Effector CD4-positive, alpha-beta T cell (primary cell): Measurements from ENCODE around the gene PPP2R3A.
"Not testable (repeated sequence)": the region's sequence is repeated elsewhere in the genome, so short reads cannot be mapped to it uniquely, and the experiment has no call there.

Experiments used
- DNase-seq: peaks from one replicate; pipeline ENCODE4 v3.0.0-alpha.2; 2020

PPP2R3A gene

GRCh38 chr3:136105044-136105443, 139.5 kb downstream of the PPP2R3A start:
- DNase-seq, result no peak

- no peak for DNase-seq
Measured at GRCh38 chr3:136106101-136106500, 140.6 kb downstream of the PPP2R3A start.

- no peak for DNase-seq
Measured at GRCh38 chr3:136109499-136109898, 144.0 kb downstream of the PPP2R3A start.

- no peak for DNase-seq
Measured at GRCh38 chr3:136110481-136110880, 145.0 kb downstream of the PPP2R3A start.

GRCh38 chr3:136114421-136114820, 148.9 kb downstream of the PPP2R3A start:
- no peak for DNase-seq

GRCh38 chr3:136119332-136119731, 153.8 kb downstream of the PPP2R3A start:
- not testable (repeated sequence) for DNase-seq

GRCh38 chr3:136119783-136120182, 154.3 kb downstream of the PPP2R3A start:
- DNase-seq, result not testable (repeated sequence)

DNA sequence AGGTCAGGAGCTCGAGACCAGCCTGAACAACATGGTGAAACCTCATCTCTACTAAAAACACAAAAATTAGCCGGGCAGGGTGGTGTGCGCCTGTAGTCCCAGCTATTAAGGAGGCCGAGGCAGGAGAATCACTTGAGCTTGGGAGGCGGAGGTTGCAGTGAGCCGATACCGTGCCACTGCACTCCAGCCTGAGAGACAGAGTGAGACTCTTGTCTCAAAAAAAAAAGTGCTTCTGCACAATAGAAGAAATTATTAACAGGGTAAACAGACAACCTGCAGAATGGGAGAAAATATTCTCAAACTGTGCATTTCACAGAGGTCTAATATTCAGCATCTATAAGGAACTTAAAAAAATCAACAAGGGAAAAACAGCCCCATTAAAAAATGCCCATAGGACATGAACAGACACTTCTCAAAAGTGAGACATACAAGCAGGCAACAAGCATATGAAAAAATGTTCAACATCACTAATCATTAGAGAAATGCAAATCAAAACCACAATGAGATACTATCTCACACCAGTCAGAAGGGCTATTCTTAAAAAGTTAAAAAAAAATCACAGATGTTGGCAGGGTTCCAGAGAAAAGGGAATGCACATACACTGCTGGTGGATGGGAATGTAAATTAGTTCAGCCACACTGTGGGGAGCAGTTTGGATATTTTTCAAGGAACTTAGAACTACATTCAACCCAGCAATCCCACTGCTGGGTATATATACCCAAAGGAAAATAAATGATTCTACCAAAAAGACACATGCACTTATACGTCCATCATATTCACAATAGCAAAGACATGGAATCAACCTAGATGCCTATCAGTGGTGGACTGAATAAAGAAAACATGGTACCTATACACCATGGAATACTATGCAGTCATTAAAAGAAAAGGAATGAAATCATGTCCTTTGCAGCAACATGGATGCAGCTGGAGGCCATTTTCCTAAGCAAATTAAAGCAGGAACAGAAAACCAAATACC, 155.1 kb downstream of the PPP2R3A start:
- DNase-seq, result no peak

- no peak for DNase-seq
Measured at GRCh38 chr3:136122006-136122405, 156.5 kb downstream of the PPP2R3A start.

- DNase-seq, result not testable (repeated sequence)
Measured at GRCh38 chr3:136131647-136132046, 166.1 kb downstream of the PPP2R3A start.

DNA sequence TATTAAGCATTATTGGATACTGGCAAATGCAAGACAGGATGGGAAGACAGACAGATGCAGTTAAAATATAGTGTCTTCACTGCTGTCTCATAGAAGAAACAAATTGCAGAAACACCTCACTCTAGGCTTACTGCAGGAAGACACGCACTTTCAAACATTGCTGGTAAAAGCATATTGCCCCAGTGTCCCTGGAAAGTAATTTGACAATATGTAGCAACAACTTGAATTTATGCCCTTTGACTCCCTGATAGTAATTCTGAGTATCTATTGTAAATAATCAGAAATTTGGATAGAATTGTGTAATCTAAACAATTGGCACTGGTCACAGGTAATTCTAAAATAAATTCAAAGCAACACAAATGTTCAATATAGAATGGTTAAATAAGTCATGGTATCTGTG, 168.6 kb downstream of the PPP2R3A start:
- DNase-seq, result no peak

GRCh38 chr3:136135039-136135802, 169.7 kb downstream of the PPP2R3A start:
- no peak for DNase-seq

- no peak for DNase-seq
Measured at GRCh38 chr3:136136454-136136853, 170.9 kb downstream of the PPP2R3A start.

DNA sequence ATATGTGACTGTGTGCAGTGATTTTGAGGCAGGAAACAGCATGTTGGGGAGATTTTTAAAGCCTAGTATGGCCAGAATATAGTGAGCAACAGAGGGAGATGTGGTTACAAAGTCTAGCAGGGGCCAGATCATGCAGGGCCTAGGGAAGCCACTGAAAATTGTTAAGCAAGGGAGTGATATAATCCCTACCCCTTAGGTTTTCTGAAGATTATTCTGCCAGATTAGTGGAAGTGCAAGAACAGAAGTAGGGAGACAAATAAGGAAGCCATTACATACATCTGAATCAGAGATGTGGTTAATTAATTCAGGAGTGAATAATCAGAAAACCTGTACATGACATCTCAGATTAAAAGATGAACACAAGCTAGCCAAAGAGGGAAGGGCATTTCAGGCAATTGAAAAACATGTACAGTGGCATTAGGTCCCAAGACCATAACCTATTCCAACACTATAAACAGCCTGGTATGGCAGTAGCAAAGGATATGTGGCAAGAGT, 175.8 kb downstream of the PPP2R3A start:
- no peak for DNase-seq

DNA sequence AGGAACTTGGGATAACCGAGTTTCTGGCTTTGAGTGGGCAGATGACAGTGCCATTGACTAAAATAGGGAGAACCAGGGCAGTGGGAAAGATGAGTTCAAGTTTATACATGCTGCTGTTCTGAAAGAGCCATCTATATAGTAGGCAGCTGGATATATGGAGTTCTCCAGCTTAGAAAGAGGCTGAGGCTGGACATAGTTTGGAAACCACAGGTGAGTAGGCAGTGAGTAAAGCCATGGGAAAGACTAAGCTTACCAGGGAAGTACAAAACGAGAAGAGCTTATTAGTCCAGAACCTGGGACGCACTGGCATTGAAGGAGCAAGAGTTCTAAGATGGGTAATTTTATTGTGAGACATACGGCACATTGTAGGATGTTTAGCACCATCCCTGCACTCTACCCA, 176.4 kb downstream of the PPP2R3A start:
- no peak for DNase-seq

DNA sequence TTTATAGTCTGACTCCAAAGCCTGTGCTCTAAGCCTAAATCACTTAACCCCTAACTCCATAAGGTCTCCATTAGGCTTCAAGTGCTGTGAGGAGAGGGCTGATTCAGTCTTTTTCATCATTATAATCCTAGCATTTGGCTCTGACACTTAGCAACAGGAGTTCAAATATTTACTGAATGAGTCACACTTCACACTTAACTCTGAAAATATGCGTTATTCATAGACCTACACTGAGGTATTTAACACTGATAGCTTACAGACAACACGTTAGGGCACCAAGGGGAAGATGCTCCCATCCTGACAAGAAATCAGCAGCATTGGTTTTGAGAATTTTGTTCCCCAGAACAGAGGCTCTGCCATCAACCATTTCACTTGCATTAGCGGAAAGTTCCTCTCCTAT, 177.1 kb downstream of the PPP2R3A start:
- no peak for DNase-seq

DNA sequence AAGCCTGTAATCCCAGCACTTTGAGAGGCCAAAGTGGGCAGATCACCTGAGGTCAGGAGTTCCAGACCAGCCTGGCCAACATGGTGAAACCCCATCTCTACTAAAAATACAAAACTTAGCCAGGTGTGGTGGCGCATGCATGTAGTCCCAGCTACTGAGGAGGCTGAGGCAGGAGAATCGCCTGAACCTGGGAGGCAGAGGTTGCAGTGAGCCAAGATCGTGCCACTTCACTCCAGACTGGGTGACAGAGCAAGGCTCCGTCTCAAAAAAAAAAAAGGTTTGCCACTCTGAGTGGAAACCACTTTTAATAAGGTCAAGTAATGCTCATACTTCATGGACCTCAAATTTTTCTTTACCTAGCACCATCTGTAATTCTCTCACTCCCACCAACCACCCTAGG, 178.9 kb downstream of the PPP2R3A start:
- not testable (repeated sequence) for DNase-seq

GRCh38 chr3:136146981-136147729, 181.6 kb downstream of the PPP2R3A start:
- DNase-seq, result no peak

DNA sequence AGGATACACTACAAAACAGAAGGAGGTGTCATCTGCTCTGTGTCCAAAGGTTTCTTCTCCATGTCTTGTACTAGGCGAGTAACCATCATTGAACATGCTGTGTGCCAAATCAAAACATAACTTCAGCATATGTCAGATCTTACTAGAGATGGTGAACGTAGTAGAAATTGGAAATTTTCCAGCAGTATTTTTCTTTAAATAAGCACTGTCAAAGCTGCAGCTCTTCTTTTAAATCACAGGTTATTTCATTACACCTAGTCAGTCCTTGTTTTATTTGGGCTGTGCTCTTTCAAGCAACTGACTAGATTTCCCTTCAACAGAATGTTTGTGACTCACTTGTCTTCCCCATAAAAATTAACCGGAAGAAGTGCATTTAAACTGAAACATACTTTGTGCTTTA, 184.1 kb downstream of the PPP2R3A start:
- DNase-seq, result no peak

DNA sequence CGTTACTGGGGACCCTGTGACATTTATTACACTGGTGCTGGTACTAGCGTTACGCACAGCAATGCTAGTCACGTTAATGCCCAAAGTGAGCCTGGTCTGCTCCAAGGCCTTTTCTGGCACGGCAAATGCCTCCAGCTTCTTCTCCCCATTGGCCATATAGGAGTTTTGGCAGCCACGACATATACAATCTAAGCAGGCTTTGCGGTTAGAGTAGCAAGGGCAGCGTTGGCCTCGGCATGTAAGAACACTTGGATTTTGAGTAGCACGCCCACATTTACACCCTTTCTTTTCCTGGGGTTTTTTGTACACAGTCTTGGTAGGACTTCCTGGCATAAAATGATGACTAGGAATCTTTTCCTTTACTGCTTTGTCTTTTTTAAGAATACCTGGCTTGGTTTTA, 185.7 kb downstream of the PPP2R3A start:
- DNase-seq, result no peak

DNA sequence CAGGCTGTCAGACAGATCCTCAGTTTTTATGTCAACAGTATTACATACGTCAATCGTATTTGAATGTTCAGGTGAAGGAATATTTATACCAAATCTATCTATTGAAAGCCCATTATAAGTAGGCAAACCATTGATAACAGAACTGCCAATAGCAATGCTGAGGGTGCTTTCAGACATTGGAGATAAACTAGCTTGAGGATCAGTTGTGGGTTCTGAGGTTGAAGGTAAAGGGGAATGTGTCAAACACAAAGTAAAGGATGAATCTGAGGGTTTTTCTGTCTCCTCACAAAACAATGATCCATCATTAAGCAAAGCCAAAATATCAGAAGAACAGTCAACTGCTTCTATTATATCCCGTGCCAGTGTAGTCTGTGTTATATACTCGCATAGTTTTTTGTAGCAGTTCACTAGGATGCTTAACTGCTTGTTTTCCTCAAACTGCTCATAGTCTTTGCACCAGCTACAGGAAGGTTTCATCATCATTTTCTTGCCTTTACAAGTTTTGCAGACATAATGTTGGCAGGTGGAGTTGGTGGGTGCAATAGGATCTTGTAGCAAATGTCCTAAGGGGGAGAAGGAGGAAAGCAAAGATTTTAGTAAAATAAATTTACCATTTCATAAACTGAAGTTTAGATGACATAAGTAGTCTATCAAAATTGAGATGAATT, 186.8 kb downstream of the PPP2R3A start:
- no peak for DNase-seq

- DNase-seq, result no peak
Measured at GRCh38 chr3:136152963-136153362, 187.4 kb downstream of the PPP2R3A start.
